ENCODE results near the gene FCHO1.
A peak's percentile ranks its signal among the peaks of the same experiment; 100 is the strongest.

FCHO1 gene

DNA sequence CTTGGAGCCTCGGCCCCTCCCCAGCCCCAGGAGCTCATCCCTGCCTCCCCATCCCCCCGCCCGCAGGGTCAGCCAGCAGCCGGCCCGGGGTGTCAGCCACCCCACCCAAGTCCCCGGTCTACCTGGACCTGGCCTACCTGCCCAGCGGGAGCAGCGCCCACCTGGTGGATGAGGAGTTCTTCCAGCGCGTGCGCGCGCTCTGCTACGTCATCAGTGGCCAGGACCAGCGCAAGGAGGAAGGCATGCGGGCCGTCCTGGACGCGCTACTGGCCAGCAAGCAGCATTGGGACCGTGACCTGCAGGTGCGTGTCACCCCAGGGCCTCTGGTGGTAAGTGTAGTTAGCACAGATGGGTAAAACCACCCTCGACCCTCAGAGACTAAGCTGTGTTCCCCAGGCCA is 18.1 kb upstream of the FCHO1 start:
- no peak for DNase-seq (ENCODE audit: low read depth in 2 of 2)

DNA sequence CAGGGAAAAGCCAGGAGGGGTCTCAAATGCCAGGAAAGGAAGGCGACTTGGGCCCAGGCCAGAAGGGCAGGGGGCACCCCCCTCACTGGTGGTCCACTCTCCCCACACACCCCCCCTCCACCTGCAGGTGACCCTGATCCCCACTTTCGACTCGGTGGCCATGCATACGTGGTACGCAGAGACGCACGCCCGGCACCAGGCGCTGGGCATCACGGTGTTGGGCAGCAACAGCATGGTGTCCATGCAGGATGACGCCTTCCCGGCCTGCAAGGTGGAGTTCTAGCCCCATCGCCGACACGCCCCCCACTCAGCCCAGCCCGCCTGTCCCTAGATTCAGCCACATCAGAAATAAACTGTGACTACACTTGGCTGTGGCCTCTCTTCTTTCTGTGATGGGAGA is 17.1 kb upstream of the FCHO1 start:
- no peak for DNase-seq (ENCODE audit: low read depth in 2 of 2)

DNA sequence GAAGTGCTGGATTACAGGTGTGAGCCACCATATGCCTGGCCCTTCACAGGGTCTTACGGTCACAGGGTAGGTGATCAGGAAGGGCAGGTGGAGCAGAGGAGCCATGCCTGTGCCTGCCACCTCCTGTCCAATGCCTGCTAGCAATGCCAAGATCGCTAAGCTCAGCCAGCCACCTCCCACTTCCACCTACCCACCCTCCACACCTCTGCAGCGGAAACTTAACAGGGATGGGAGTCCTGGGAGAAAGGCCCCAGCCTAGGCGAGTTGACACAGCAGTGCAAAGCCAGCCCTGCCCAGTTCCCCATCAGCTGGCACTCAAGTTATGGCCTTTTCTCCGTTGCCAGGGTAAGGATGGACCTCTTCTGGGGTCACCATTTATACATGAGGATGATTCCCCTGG is 15.9 kb upstream of the FCHO1 start:
- DNase-seq (ENCODE audit: low read depth in 2 of 2) = no peak

DNA sequence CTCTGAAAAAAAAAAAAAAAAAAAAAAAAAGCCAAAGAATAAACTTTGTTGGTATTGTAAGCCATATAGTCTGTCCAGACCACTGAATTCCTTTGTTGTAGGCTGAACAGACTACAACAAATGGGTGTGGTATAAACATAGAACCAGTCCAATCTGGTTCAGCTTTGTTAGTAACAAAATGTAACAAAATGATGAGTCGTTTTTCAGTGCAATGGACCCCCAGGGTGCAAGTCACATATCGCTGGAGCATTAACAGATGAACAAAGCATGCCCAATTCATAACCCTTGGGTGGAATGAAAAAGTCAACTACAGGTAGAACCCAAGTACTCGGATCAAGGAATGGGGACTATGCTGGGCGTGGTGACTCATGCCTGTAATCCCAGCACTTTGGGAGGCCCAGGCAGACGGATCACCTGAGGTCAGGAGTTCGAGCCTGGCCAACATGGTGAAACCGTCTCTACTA is 13.6 kb upstream of the FCHO1 start:
- DNase-seq (ENCODE audit: low read depth in 2 of 2) = no peak

DNA sequence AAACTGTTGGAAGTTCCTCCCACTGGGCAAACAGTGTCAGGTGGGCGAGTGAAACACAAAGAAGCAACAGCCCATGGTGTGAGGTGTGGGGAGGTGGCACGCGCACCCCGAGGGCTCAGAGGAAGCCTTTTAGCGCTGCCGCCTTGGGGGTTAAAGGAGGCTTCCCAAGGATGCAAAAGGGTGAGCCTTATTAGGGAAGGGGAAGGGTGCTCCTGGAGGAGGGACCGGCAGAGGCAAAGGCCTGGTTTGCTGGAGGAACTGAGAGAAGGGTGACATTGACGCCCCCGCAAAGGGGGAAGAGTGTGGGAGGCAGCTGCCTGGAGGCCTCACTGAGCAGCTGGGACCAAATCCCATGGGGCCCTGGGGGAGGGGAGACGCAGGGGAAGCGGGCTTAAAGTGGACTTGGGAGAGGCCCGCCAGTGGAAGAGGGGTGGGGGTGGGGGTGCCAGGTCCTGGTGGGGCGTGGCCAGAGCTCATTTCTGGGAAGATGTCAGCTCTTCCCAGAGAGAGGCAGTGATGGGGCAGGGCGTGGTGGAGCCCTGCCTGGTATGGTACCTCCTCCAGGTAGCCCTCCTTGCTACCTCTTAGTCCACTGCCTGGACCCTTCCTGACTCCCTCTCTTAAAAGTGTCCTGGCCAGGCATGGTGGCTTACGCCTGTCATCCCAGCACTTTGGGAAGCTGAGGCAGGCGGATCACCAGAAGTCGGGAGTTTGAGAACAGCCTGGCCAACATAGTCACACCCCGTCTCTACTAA is 12.0 kb upstream of the FCHO1 start:
- no peak for DNase-seq (ENCODE audit: low read depth in 2 of 2)

DNA sequence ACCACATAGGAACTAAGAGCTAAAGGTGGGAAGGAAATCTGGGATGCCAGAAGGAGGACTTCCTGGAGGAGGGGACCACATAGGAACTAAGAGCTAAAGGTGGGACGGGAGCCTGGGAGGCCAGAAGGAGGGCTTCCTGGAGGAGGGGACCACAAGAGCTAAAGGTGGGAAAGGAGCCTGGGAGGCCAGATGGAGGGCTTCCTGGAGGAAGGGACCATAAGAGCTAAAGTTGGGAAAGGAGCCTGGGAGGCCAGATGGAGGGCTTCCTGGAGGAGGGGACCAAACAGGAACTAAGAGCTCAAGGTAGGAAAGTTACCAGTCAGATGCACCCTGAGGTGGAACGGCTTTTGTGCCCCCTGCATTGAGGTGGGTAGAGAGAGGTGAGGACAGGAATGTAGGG is 9.8 kb upstream of the FCHO1 start:
- no peak for DNase-seq (ENCODE audit: low read depth in 2 of 2)

DNA sequence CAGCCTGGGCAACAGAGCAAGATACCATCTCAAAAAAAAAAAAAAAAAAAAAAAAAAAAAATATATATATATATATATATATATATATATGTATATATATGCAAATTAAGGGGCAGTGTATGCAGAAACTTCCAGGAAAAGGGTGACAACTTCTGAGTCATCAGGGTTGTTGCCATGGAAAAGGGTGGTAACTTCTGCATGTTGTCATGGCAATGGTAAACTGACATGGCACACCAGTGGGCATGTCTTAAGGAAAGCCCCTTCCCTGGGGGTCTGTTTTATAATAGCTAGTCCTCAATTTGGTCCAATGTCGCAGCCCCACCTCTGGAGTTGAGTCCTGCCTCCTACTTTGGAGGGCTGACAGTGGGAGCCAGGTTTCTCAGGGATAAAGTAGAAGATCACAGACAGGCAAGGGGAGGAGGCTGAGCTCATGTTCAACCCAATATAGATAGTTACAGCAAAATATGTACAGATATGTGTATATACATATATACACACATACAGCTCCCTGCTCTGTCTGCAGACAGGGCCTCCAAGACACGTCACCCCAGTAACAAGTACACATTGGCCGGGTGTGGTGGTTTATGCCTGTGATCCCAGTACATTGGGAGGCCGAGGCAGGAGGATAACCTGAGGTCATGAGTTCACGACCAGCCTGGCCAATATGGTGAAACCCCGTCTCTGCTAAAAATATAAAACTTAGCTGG is 7.2 kb upstream of the FCHO1 start:
- no peak for DNase-seq (ENCODE audit: low read depth in 2 of 2)

DNA sequence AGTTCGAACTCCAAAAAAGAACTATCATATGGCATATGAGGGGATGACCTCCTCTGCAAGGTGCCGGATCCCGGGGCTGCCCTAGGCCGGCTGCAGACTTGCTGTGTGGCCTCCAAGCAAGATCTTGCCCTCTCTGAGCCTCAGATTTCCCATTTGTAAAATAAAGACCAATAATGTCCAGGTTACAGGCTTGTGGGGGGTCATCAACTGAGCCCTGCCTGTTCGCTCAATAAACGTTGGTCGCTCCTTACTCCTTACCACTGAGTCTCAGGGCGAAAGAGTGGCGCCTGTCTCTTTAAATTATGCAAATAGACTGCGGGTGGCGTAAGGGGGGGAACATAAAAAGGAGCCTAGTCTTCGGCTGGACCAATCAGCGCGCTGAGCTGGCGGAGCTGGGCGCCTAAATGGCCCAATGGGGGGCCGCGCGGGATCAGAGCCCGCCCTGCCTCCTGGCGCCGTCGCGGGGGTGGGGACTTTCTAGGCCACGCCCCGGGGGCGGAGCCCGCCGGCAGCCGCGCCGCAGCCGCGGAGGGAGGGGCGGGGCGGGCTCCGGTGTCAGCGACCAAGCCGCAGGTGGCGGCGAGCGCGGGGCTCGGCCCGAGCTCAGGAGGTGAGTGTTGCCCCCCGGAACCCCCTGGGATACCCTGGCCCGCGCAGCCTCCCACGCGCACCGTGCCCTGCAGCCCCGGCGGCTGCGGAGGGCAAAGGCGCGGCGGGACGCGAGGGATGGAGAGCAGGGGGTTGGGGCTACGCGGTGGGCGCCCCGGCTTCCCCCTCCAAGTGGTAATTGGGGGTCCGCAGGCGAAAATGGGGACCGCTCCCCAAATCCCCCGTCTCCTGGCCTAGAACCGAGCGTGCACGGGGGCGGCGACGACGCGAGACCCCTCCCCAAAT is 3.8 kb upstream of the FCHO1 start:
- DNase-seq (ENCODE audit: low read depth in 2 of 2) = peak; percentile 82 to 91

DNA sequence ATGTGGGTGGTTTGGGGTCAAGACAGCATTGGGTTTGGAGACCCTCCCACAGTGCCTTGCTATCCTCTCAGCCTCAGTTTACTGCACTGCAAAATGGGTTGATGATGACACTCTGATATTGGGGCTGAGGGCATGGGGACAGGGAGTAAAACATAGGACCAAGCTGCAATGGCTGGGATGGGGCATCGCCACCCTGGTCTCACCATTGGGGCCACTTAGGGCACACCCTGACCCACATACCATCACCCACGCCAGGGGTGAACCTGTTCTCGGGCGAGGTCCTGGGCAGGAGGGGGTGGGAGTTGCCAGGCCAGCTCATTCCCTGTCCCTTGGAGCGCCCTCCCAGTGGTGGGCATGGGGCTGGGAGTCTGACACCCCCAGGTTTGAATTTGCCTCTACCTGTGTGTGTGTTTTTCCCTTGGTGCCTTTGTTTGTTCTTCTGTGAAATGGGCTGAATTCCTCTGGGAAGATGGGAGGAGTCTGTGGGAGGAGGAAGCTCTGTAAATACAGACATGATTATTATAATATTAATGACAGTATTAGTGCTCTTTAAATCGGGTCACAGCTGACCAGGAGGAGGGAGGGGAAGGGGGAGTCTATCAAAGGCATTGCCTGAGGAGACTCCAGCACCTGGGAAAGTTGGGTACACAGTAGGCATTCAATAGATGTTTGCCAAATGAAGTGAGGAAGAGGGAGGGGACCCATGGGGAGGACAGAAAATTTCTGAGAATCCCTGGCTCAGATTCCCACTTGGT is 2.2 kb upstream of the FCHO1 start:
- DNase-seq (ENCODE audit: low read depth in 2 of 2) = no peak

DNA sequence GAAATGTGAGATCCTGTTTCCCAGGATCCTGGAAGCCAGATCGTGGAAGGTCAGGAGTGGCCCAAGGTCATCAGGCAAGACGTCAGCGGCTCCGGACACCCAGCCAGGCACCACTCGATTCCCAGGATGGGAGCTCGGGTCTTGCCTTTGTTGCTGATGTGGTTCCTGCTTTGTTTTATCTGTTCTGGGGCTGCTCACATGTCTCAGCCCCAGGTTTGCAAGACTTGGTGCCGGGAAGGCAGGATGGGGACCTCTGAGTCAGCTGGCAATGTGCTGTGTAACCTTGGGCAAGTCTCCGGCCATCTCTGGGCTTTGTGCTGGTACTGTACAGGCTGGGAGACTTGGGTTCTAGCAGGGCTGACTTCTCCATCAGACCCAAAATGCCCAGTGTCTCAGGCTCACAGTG is 1.4 kb upstream of the FCHO1 start:
- DNase-seq (ENCODE audit: low read depth in 2 of 2) = no peak

DNA sequence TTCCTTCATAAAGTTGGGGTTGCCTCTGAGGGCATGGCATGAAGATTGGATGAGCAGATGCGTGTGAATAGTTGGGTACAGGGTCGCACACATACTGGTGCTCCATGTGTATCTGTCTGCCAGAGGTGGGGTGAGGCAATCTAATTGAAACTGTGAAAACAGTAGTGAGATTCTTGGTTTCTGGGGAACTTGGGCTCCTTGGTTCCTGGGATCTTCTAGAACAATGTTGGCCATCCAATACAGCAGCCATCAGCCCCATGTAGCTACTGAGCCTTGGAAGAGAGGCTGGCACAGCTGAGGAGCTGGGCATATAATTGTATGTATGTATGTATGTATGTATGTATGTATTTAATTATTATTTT is 616 bp downstream of the FCHO1 start:
- no peak for DNase-seq (ENCODE audit: low read depth in 2 of 2)

DNA sequence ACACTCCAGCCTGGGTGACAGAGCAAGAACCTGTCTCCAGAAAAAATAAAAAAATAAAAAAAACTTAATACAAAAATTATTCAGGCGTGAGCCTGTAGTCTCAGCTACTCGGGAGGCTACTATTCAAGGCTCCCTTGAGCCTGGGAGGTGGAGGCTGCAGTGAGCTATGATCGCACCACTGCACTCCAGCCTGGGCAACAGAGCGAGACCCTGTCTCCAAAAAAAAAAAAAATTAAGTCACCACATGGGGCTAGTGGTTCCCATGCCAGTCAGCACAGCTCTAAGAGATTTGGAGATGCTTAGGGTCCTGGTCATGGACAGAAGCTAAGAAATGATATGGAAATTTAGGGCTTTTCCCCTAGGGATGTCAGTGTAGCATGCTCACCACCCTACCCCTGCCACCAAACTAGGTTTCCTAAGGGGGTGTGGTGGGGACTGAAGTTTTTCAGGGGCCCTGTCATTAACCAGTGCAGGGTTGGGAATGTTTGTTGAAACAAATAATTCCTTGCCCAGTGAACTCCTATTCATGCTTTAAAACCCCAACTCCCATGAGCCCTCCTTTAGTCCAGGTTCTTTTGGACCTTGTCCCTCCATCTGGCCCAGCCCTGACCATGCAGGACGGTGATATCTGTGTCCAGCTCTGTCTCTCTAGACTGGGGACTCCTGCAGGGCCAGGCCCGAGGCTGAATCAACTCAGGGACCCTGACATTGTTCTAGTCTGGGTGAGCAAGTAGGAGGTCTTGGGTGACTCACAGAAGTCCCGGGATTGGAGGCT is 1.8 kb downstream of the FCHO1 start:
- DNase-seq (ENCODE audit: low read depth in 2 of 2) = no peak

DNA sequence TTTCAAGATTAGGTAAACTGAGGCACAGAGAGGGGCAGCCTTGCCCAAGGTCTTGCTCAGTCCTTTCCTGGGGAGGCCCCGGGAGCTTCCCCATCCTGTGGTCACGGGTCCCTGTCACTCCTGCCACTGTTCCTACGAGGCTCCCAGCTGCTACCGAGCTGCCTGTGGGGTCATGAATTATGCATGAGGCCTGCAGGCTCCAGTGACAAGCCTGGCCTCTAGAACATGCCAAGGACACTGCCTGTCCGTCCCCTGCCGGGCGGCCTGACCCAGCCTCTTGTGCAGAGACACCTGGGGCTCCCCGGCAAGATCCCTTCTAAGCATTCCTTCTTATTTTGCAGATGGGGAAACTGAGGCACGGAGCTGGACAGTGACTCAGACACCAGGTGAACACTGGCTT is 2.7 kb downstream of the FCHO1 start:
- no peak for DNase-seq (ENCODE audit: low read depth in 2 of 2)

DNA sequence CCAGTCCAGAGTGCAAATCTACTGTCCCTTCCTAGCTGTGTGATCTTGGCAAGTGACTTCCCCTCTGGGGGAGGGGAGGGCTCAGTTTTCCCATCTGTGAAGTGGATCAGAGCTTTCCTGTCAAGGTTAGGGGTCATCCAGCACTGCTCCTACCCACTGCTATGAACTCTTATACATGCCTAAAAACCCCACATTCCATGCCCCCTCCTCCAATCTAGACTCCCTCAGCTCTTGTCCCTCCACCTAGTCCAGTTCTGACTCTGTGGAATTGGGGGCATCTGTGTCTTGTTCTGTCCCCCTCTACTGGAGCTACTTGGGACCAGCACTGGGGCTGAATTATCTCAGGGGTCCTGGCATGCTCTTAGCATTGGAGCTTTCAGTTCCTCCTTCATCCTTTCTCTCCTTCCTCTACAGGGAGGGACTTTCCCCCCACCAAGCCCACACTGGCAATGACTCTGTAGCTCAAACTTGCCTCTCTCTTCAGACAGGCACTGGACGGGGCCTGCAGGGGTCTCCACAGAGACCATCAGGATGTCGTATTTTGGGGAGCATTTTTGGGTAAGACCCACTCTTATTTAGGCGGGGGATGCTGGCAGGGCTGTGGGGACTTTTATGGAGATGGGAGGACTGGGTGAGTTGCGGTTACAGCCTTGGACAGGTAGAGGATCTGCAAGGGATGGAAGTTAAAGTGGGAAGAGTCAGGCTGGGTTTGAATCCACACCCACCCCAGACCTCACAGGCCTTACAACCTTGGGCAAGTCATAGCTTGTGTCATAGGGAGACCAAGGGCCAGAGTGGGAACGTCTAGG is 3.6 kb downstream of the FCHO1 start:
- no peak for DNase-seq (ENCODE audit: low read depth in 2 of 2)

DNA sequence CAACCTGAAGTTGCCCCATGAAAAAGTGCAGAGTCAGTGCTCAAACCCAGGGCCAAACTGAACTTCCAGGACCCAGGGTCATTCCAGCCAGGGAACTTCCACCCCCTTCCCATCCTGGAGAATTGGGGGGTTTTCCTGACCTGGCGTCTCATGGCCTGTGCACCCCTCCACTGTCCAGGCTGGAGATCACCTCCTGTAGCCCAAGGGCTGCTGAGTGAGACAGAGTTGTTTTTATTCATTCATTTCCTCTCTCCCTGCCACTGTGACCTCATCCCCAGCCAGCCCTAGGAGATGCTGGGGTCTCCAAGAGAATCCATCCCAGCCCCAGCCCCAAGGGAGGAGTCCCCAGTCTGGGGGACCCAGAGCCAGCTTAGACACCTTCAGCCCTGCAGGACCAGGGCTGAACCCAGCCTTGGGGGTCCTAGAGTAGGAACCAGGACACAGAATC is 4.2 kb downstream of the FCHO1 start:
- no peak for DNase-seq (ENCODE audit: low read depth in 2 of 2)

DNA sequence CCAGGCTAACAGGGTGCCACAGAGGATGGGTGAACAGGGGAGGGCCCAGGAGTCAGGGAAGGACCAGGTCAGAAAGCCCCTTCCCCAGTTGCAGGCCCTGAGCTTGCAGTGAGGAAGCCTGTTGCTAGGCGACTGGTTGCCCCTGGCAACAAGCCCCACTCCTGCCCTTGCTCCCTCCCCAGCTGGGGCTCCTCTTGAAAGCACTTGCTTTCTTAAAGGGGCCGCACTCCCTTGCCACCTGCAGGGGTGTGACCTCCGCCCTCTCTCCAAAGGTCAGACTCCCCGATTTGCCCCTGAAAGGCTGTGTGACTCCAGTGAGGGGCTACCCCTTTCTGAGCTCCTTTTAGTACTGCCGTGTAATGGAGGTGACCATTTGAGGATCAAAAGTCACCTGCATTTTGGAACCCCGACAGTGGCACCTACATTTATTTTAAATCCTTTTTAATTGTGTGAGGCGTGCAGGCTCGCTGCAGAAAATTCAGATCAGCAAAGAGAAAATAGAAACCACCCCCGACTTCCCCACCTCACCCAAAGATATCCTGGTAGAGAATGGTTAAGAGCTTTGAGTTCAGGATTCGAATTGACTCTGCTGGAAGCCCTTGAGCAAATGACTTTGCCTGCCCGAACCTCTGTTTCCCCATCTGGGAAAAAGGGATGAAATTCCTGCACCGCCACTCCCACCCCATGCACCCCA is 4.8 kb downstream of the FCHO1 start:
- DNase-seq (ENCODE audit: low read depth in 2 of 2) = no peak

DNA sequence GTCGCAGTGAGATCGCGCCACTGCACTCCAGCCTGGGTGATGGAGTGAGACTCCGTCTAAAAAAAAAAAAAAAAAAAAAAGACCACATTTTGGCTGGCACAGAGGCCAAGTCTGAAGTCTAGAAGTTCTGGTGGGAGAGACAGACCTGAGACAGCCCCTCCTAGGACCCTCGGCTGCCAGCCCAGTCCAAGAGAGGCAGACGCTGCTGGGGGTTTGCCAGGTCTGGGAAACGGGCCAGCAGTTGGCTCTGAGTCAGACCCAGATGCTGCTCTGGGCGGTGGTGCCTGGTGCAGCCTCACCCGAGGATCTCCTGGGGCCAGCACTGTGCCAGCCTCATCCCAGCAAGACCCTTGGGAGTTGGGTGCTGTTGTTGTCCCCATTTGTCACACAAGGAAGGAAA is 5.8 kb downstream of the FCHO1 start:
- DNase-seq (ENCODE audit: low read depth in 2 of 2) = no peak

DNA sequence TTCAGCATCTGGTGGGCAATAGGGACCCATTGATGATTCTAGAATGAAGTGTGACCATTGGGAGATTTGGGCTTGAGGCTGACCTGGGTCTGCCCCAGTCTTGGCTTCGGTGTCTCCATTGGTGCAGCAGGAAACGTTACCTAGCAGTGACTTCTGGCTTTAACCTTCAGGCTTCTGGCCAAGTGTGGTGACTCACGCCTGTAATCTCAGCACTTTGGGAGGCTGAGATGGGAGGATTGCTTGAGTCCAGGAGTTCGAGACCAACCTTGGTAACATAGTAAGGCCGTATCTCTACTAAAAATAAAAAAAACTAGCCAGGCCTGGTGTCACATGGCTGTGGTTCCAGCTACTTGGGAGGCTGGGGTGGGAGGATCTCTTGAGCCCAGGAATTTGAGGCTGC is 7.2 kb downstream of the FCHO1 start:
- DNase-seq (ENCODE audit: low read depth in 2 of 2) = no peak

DNA sequence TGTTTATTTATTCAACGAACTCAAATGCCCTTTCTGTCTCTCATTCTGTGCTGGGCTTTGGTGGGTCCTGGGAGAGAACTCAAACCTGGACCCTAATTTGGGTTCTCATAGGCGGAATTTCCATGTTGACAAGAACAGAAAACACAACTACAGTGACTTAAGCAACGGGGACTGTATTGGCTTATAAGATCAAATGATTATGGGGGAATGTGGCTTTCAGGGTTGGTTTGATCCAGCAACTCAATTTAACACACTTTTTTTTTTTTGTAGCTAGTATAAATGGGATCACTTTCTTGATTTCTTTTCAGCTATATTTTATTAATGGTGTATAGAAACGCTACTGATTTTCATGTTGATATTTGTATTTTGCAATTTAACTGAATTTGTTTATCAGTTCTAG is 9.9 kb downstream of the FCHO1 start:
- no peak for DNase-seq (ENCODE audit: low read depth in 2 of 2)
